Measurements from ENCODE around the gene CCHCR1.
A peak's percentile ranks its signal among the peaks of the same experiment; 100 is the strongest.

The CCHCR1 gene

DNA sequence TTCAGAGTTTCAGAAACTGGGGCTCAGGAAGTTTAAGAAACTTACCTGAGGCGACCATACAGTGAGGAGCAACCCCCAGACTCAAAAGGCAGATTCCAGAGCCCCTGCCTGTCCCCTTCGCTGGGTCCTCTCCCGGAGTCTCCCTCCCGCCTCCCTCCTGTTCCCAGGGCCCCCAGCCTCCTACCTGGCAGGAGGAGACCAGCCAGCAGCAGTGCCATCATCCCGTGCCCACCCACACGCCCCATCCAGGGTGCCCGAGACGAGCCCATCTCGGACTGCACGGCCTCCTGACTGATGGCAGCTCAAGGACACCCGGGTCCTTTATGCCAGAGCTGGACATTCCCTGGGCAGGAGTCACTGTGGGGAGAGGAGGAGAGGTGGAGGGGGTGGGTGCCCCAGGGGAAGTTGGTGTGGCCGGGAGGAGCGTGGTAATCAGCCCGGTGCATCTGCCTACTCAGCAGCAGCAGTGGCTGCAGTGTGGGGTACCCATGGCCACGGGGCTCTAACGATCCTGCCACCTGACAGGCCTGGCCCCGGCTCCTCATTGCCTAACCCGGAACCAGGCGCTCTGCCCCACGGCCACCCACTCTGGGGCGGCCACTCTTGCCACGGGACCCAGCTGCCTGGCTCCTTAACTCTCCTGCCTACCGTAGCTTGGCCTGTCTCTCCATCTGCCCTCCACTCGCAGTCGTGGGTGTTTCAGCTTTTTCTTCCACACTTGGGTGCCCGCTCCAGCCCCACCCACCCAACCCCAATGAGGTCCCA lies 37.3 kb downstream of the CCHCR1 start, which contains the start of gene CDSN:
TSS of gene CDSN (minus strand) at position 296 of the 765 bp plus-strand sequence. CDS start at position 269, 27 bp downstream.
- TF ChIP-seq, protein P1, sequence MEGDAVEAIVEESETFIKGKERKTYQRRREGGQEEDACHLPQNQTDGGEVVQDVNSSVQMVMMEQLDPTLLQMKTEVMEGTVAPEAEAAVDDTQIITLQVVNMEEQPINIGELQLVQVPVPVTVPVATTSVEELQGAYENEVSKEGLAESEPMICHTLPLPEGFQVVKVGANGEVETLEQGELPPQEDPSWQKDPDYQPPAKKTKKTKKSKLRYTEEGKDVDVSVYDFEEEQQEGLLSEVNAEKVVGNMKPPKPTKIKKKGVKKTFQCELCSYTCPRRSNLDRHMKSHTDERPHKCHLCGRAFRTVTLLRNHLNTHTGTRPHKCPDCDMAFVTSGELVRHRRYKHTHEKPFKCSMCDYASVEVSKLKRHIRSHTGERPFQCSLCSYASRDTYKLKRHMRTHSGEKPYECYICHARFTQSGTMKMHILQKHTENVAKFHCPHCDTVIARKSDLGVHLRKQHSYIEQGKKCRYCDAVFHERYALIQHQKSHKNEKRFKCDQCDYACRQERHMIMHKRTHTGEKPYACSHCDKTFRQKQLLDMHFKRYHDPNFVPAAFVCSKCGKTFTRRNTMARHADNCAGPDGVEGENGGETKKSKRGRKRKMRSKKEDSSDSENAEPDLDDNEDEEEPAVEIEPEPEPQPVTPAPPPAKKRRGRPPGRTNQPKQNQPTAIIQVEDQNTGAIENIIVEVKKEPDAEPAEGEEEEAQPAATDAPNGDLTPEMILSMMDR (IDR thresholded peaks at IDR 0.05; ENCODE audit: poor library complexity, severe bottlenecking) = no peak
- Histone ChIP-seq H3K36me3 (ENCODE audit: low read depth) (no peaks in the 10 kb centered on the region; the same call in 1 of the 2 replicates), H3K4me3 (ENCODE audit: severe bottlenecking) (no peak within 1 kb of the TSS), H3K27me3 (ENCODE audit: insufficient read depth, poor library complexity, severe bottlenecking) (no peaks in the 10 kb centered on the region), H3K27ac (ENCODE audit: poor library complexity, severe bottlenecking) (peak within 1 kb of the TSS; percentile 51), H3K9me3 (ENCODE audit: severe bottlenecking) (no peaks in the 10 kb centered on the region), H3K4me1 (ENCODE audit: insufficient read depth, poor library complexity, severe bottlenecking) (peaks cover 33% of the 10 kb centered on the region)
- DNase-seq (ENCODE audit: low spot score) (no peak), ATAC-seq (ENCODE audit: low read depth) (no peak)

DNA sequence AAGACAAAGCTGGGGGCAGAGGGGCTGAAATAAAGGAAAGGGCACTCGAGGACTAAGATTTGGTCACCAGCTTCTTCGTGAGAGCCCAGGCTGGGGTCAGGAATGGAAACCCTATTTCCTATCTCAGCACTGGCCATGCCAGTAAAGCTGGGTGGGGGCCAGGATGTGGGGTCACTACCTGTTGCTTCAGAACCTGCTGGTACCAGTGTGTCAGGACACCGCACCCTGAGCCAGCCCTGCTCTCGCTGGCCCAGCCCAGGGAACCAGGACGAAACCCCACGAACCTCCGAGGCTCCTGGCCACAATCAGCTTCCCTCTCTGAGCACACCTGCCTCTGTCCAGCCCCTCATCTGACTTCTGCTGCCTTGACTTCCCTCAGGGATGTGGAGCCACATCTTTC lies 39.4 kb downstream of the CCHCR1 start:
- no peak overlapping the region for H3K4me3 ChIP-seq (ENCODE audit: severe bottlenecking)
- no peak overlapping the region for H3K27ac ChIP-seq (ENCODE audit: poor library complexity, severe bottlenecking)
- no peaks in the 10 kb centered on the region for H3K27me3 ChIP-seq (ENCODE audit: insufficient read depth, poor library complexity, severe bottlenecking)
- TF ChIP-seq, protein P1 (IDR thresholded peaks at IDR 0.05; ENCODE audit: poor library complexity, severe bottlenecking) = no peak
- no peaks in the 10 kb centered on the region for H3K9me3 ChIP-seq (ENCODE audit: severe bottlenecking)
- no peaks in the 10 kb centered on the region; the same call in 1 of the 2 replicates for H3K36me3 ChIP-seq (ENCODE audit: low read depth)
- no peak for DNase-seq (ENCODE audit: low spot score)
- peaks cover 27% of the 10 kb centered on the region for H3K4me1 ChIP-seq (ENCODE audit: insufficient read depth, poor library complexity, severe bottlenecking)
- ATAC-seq (ENCODE audit: low read depth) = no peak

DNA sequence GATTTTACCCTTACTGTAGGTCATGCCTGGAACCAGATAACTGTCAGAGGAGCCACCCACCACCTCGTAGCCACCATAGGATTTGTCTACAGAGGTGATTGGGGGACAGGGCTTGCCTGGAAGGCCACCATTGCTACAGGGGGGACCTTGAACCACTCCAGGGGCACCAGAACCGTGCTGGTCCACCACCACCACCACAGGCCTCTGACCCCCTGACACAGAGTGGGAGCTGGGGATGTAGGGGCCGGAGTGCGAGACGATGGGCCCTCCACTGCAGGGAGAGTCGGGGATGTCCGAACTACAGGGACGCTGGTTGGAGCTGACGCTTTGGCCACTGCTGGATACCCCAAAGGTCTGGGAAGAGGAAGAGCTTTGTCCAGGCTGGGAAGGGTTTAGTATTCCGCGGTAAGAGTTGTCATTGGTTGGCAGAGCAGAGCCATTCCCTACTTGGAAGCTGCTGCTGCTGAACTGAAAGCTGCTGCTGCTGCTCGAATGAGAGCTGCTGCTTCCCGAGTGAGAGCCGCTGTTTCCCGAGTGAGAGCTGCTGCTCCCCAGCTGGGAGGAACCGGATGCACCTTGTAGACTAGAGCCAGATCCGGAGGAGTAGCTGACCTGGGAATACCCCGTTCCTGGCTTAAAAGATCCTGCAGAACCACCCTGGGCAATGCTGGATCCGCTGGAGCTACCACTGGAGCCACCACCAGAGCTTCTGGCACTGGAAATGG lies 40.8 kb downstream of the CCHCR1 start:
- Histone ChIP-seq H3K9me3 (ENCODE audit: severe bottlenecking) (no peaks in the 10 kb centered on the region), H3K27me3 (ENCODE audit: insufficient read depth, poor library complexity, severe bottlenecking) (no peaks in the 10 kb centered on the region), H3K27ac (ENCODE audit: poor library complexity, severe bottlenecking) (no peak overlapping the region), H3K4me3 (ENCODE audit: severe bottlenecking) (no peak overlapping the region), H3K36me3 (ENCODE audit: low read depth) (no peaks in the 10 kb centered on the region; the same call in 1 of the 2 replicates), H3K4me1 (ENCODE audit: insufficient read depth, poor library complexity, severe bottlenecking) (peaks cover 16% of the 10 kb centered on the region)
- no peak for ATAC-seq (ENCODE audit: low read depth)
- no peak for DNase-seq (ENCODE audit: low spot score)
- TF ChIP-seq, protein P1 (IDR thresholded peaks at IDR 0.05; ENCODE audit: poor library complexity, severe bottlenecking) = no peak

DNA sequence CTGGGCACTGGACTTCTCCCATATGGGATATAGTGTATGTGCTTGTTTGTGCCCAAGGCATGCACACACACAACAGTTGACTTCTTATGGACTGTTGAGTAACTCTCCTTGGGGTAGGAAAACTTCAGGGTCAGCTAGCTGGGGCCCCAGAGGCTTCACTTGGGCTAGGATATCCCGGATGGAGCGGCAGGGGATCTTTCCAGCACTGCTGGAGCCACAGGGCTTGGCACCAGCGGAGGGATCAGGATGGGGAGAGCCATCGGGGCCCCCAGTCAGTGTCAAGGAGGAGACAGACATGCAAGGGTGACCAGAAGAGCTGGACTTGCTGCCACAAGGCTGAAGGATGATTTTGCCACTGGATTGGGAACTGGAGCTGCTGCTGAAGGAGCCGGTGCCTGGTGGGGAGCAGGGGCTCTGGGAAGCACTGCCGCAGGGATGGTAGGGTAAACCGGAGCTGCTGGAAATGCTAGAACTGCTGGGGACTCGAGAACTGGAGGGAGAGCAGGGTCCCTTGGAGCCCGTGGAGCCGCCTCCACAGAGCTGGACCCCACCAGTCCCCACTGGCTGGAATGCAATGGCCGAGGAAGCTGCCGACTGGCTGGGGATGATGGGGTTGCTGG lies 41.6 kb downstream of the CCHCR1 start:
- no peaks in the 10 kb centered on the region; the same call in 1 of the 2 replicates for H3K36me3 ChIP-seq (ENCODE audit: low read depth)
- H3K27ac ChIP-seq (ENCODE audit: poor library complexity, severe bottlenecking) = peak overlapping the region; percentile 92
- TF ChIP-seq, protein P1 (IDR thresholded peaks at IDR 0.05; ENCODE audit: poor library complexity, severe bottlenecking) = no peak
- no peak overlapping the region for H3K4me3 ChIP-seq (ENCODE audit: severe bottlenecking)
- ATAC-seq (ENCODE audit: low read depth) (no peak), DNase-seq (ENCODE audit: low spot score) (no peak)
- peaks cover 16% of the 10 kb centered on the region for H3K4me1 ChIP-seq (ENCODE audit: insufficient read depth, poor library complexity, severe bottlenecking)
- no peaks in the 10 kb centered on the region for H3K9me3 ChIP-seq (ENCODE audit: severe bottlenecking)
- H3K27me3 ChIP-seq (ENCODE audit: insufficient read depth, poor library complexity, severe bottlenecking) = no peaks in the 10 kb centered on the region

All from RWPE2 (cell line).